Lung (tissue), 12 donors: ENCODE data around the gene HS3ST3B1. TPM values are rescaled to one million over a fixed set of nuclear protein-coding genes. Genes with fewer than 3 reads are reported as not detected.

ENCODE experiments used
- ATAC-seq: fragments of 200-7000 bp; cut with Tn5 transposase; one replicate; pipeline ENCODE4 v1.9.1; 2020; ENCODE audit warnings: moderate number of reproducible peaks; ENCODE audit not compliant: insufficient read depth, low FRiP score
- DNase-seq, 3 donors: peaks; one replicate each; pipeline ENCODE4 v3.0.0-alpha.2; 2013 to 2017
- H3K27ac ChIP-seq, 2 donors: one replicate each; pipeline ENCODE4 v1.5.1; 2013; ENCODE audit warnings: mild to moderate bottlenecking in 2 of 2, moderate library complexity in 2 of 2, control low read depth in 1 of 2, inconsistent platforms in 1 of 2, low read depth in 1 of 2, low read length in 1 of 2
- H3K27me3 ChIP-seq, 3 donors: one replicate each; pipeline ENCODE4 v1.5.1; 2013; ENCODE audit warnings: low read length in 2 of 3; ENCODE audit not compliant: control insufficient read depth in 3 of 3, insufficient read depth in 3 of 3
- H3K36me3 ChIP-seq, 4 donors: one replicate each; pipeline ENCODE4 v1.5.1; 2013; ENCODE audit warnings: low read length in 4 of 4, mild to moderate bottlenecking in 1 of 4, moderate library complexity in 1 of 4; ENCODE audit not compliant: control insufficient read depth in 4 of 4, insufficient read depth in 4 of 4
- H3K4me1 ChIP-seq, 5 donors: one replicate each; pipeline ENCODE4 v1.5.1; 2013; ENCODE audit warnings: low read length in 5 of 5, mild to moderate bottlenecking in 2 of 5, moderate library complexity in 1 of 5; ENCODE audit not compliant: control insufficient read depth in 5 of 5, insufficient read depth in 5 of 5
- H3K4me3 ChIP-seq: one replicate; pipeline ENCODE4 v1.5.1; 2013; ENCODE audit warnings: mild to moderate bottlenecking, control low read depth, moderate library complexity
- H3K9ac ChIP-seq, 2 donors: one replicate each; pipeline ENCODE4 v1.5.1; 2013; ENCODE audit warnings: low read length in 2 of 2, control low read depth in 1 of 2; ENCODE audit not compliant: insufficient read depth in 1 of 2
- H3K9me3 ChIP-seq, 4 donors: one replicate each; pipeline ENCODE4 v1.5.1; 2013; ENCODE audit warnings: low read length in 3 of 4, mild to moderate bottlenecking in 1 of 4, moderate library complexity in 1 of 4; ENCODE audit not compliant: control insufficient read depth in 4 of 4, insufficient read depth in 3 of 4
- CTCF ChIP-seq: IDR thresholded peaks from 2 replicates; pipeline ENCODE4 v1.5.1; 2012; ENCODE audit warnings: mild to moderate bottlenecking; ENCODE audit errors: control extremely low read depth, extremely low read depth
- WGBS, 2 donors: extraction: QIAGEN DNeasy Blood & Tissue Kit; methylation state at CpG; one replicate each; pipeline ENCODE4 v1.1.7; 2013; 5-methylcytosine and 5-hydroxymethylcytosine counted together
- polyA plus RNA-seq, 2 donors: library from polyadenylated mRNA; stranded (reverse); fragments of 200-250 nt; gene quantifications; one replicate each; pipeline ENCODE4 v1.2.1, GENCODE V29; 2013
- total RNA-seq, 2 donors: library from RNA; depleted of rRNA in 1 of 2; stranded (reverse); fragments of >200 nt in 1 of 2; gene quantifications; one replicate each; pipeline ENCODE4 v1.2.1, GENCODE V29; 2014 to 2021
- donor health status: control.
- donor health status: control.
- donor health status: Bipolar disorder and iron deficiency.
- donor health status: healthy.
- donor health status: DM: yes; HTN: yes; CAD: no.

Gene HS3ST3B1
- total and polyA plus RNA-seq, 4 donors = 0.87 to 14.6 (median 5.3) TPM

- ATAC-seq (no peak), DNase-seq (no peak)
- Histone ChIP-seq H3K9me3 (no peaks in the 10 kb centered on the region), H3K9ac (no peak overlapping the region), H3K36me3 (no peaks in the 10 kb centered on the region), H3K27me3 (peaks cover 0 to 5% (median 4%) of the 10 kb centered on the region in 3 donors), H3K27ac (no peak overlapping the region), H3K4me1 (no peaks in the 10 kb centered on the region), H3K4me3 (no peak overlapping the region)
- WGBS, 2 donors = 75 to 83% methylated on average over 2 of the region's 2 CpGs
- no peak for TF ChIP-seq CTCF
Observed at GRCh38 chr17:14282726-14283125, 18.2 kb upstream of the HS3ST3B1 start.

- WGBS, 2 donors = 86 to 88% methylated on average over 2 of the region's 2 CpGs
- H3K4me3 ChIP-seq = no peak overlapping the region
- H3K4me1 ChIP-seq = no peaks in the 10 kb centered on the region
- DNase-seq (no peak), ATAC-seq (no peak)
- no peak overlapping the region for H3K27ac ChIP-seq
- no peak overlapping the region for H3K9ac ChIP-seq
- no peaks in the 10 kb centered on the region for H3K36me3 ChIP-seq
- H3K27me3 ChIP-seq = peaks cover 0 to 15% (median 12%) of the 10 kb centered on the region in 3 donors
- no peak for TF ChIP-seq CTCF
- peaks cover 0 to 4% (median 0%) of the 10 kb centered on the region in 4 donors for H3K9me3 ChIP-seq
Observed at GRCh38 chr17:14289162-14289561, 11.7 kb upstream of the HS3ST3B1 start.

- Histone ChIP-seq H3K9ac (no peak overlapping the region), H3K36me3 (no peaks in the 10 kb centered on the region), H3K27ac (no peak overlapping the region), H3K4me3 (no peak overlapping the region), H3K4me1 (peaks cover 0 to 27% (median 1%) of the 10 kb centered on the region in 5 donors), H3K27me3 (peaks cover 0 to 67% (median 57%) of the 10 kb centered on the region in 3 donors), H3K9me3 (peaks cover 0 to 6% (median 0%) of the 10 kb centered on the region in 4 donors)
- DNase-seq (no peak), ATAC-seq (no peak)
- whole genome bisulfite sequencing, 2 donors = 36 to 39% methylated on average over 20 of the region's 20 CpGs
- TF ChIP-seq CTCF = no peak
Observed at GRCh38 chr17:14294876-14295275, 6.0 kb upstream of the HS3ST3B1 start.

GRCh38 chr17:14295676-14296075, 5.2 kb upstream of the HS3ST3B1 start:
- DNase-seq = no peak
- WGBS, 2 donors = 81 to 95% methylated on average over 9 of the region's 9 CpGs
- TF ChIP-seq CTCF = no peak
- peaks cover 0 to 75% (median 63%) of the 10 kb centered on the region in 3 donors for H3K27me3 ChIP-seq
- H3K4me1 ChIP-seq = peaks cover 0 to 34% (median 4%) of the 10 kb centered on the region in 5 donors
- no peak for ATAC-seq
- H3K27ac ChIP-seq = no peak overlapping the region
- H3K36me3 ChIP-seq = no peaks in the 10 kb centered on the region
- H3K4me3 ChIP-seq = no peak overlapping the region
- peaks cover 0 to 7% (median 0%) of the 10 kb centered on the region in 4 donors for H3K9me3 ChIP-seq
- no peak overlapping the region for H3K9ac ChIP-seq
